ENCODE measurements around the gene AKAP6. TPM values are rescaled to one million over a fixed set of nuclear protein-coding genes. Genes with fewer than 3 reads are reported as not detected.

The AKAP6 gene
- total RNA-seq, 1 experiment from 2014 or later: 1.9 TPM

GRCh38 chr14:32560209-32560857 is 231.2 kb downstream of the AKAP6 start:
- Histone ChIP-seq H3K4me2 (ENCODE audit: low read length) (no peak overlapping the region), H3K9ac (ENCODE audit: low read length) (no peak overlapping the region), H3K9me2 (ENCODE audit: insufficient read depth) (no peaks in the 10 kb centered on the region), H3K27me3 (ENCODE audit: insufficient read depth, low read length) (no peaks in the 10 kb centered on the region), H3K9me3 (ENCODE audit: control insufficient read depth in 1 of 2, insufficient read depth in 1 of 2, low read depth in 1 of 2, low read length in 2 of 2) (no peaks in the 10 kb centered on the region), H3K27ac (ENCODE audit: low read depth, low read length) (no peak overlapping the region), H4K20me1 (ENCODE audit: insufficient read depth) (no peaks in the 10 kb centered on the region), H3K4me1 (ENCODE audit: control insufficient read depth in 1 of 2, insufficient read depth in 2 of 2, low read length in 2 of 2) (no peaks in the 10 kb centered on the region), H2AFZ (ENCODE audit: low read depth, low read length, poor library complexity, severe bottlenecking) (peak overlapping the region; percentile 7), H3K4me3 (replicated peaks in 1 of 2; ENCODE audit: low read depth in 1 of 2, low read length in 2 of 2) (no peak overlapping the region), H3K36me3 (ENCODE audit: control insufficient read depth in 1 of 2, insufficient read depth in 2 of 2, low read length in 2 of 2) (no peaks in the 10 kb centered on the region), H3K79me2 (ENCODE audit: insufficient read depth, low read length) (no peaks in the 10 kb centered on the region)
- TF ChIP-seq CBX3 (IDR thresholded peaks at IDR 0.05; ENCODE audit: low read depth) (no peak), RAD21 (IDR thresholded peaks at IDR 0.05; ENCODE audit: low read depth) (peak; percentile 77)
- TF ChIP-seq, protein P1, sequence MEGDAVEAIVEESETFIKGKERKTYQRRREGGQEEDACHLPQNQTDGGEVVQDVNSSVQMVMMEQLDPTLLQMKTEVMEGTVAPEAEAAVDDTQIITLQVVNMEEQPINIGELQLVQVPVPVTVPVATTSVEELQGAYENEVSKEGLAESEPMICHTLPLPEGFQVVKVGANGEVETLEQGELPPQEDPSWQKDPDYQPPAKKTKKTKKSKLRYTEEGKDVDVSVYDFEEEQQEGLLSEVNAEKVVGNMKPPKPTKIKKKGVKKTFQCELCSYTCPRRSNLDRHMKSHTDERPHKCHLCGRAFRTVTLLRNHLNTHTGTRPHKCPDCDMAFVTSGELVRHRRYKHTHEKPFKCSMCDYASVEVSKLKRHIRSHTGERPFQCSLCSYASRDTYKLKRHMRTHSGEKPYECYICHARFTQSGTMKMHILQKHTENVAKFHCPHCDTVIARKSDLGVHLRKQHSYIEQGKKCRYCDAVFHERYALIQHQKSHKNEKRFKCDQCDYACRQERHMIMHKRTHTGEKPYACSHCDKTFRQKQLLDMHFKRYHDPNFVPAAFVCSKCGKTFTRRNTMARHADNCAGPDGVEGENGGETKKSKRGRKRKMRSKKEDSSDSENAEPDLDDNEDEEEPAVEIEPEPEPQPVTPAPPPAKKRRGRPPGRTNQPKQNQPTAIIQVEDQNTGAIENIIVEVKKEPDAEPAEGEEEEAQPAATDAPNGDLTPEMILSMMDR (IDR thresholded peaks at IDR 0.05 in 2 of 3, conservative IDR thresholded peaks at IDR 0.05 in 1 of 3; ENCODE audit: borderline replicate concordance in 1 of 3, insufficient read depth in 1 of 3, low read depth in 2 of 3, low read length in 2 of 3): peak; percentile 35 to 97 (median 87); a peak in 5 of 6 replicates
- BruUV-seq (replicated peaks): no TSS peak
- peak; percentile 95 for ATAC-seq
- ChIA-PET RAD21 (ENCODE audit: low non-redundant PET in 1 of 2, low total read pairs in 2 of 2, uncharacterized antibody in 2 of 2, unreplicated experiment in 2 of 2) (interaction anchor here (0.9 to 1.1 kb wide), 4 partner anchors 301 to 487 kb away, joined by 3 to 6 read pairs (median 4); no protein-coding TSS in a partner anchor), CTCF (interaction anchor here (0.6 to 2.5 kb wide), 15 partner anchors 9 to 1164 kb away, joined by 3 to 15 read pairs (median 4); partner anchors contain the start of gene DTD2), POLR2A (no interaction called here)
- intact Hi-C loops (cut with micrococcal nuclease): loop anchor here (2.0 to 5.0 kb wide), 4 partner anchors 93 to 1052 kb away; no protein-coding TSS in a partner anchor
- DNase-seq (ENCODE audit: low read depth, low spot score): peak; percentile 54

GRCh38 chr14:32561520-32561919 is 232.4 kb downstream of the AKAP6 start:
- Histone ChIP-seq H4K20me1 (ENCODE audit: insufficient read depth) (no peaks in the 10 kb centered on the region), H3K9me2 (ENCODE audit: insufficient read depth) (no peaks in the 10 kb centered on the region), H3K27me3 (ENCODE audit: insufficient read depth, low read length) (no peaks in the 10 kb centered on the region), H3K79me2 (ENCODE audit: insufficient read depth, low read length) (no peaks in the 10 kb centered on the region), H3K27ac (ENCODE audit: low read depth, low read length) (no peak overlapping the region), H3K4me1 (ENCODE audit: control insufficient read depth in 1 of 2, insufficient read depth in 2 of 2, low read length in 2 of 2) (no peaks in the 10 kb centered on the region), H3K36me3 (ENCODE audit: control insufficient read depth in 1 of 2, insufficient read depth in 2 of 2, low read length in 2 of 2) (no peaks in the 10 kb centered on the region), H2AFZ (ENCODE audit: low read depth, low read length, poor library complexity, severe bottlenecking) (no peak overlapping the region), H3K9ac (ENCODE audit: low read length) (no peak overlapping the region), H3K4me2 (ENCODE audit: low read length) (no peak overlapping the region), H3K4me3 (replicated peaks in 1 of 2; ENCODE audit: low read depth in 1 of 2, low read length in 2 of 2) (no peak overlapping the region), H3K9me3 (ENCODE audit: control insufficient read depth in 1 of 2, insufficient read depth in 1 of 2, low read depth in 1 of 2, low read length in 2 of 2) (no peaks in the 10 kb centered on the region)
- intact Hi-C loops (cut with micrococcal nuclease): loop anchor here (2.0 to 5.0 kb wide), 4 partner anchors 94 to 1053 kb away; no protein-coding TSS in a partner anchor
- RAD21 ChIA-PET (ENCODE audit: low non-redundant PET in 1 of 2, low total read pairs in 2 of 2, uncharacterized antibody in 2 of 2, unreplicated experiment in 2 of 2): no interaction called here
- CTCF ChIA-PET: interaction anchor here (2.5 kb wide), 1 partner anchor 307 kb away, joined by 15 read pairs; no protein-coding TSS in a partner anchor
- no peak for ATAC-seq
- no peak for DNase-seq (ENCODE audit: low read depth, low spot score)
- POLR2A ChIA-PET: no interaction called here
- no TSS peak for BruUV-seq (replicated peaks)
- TF ChIP-seq, protein P2, sequence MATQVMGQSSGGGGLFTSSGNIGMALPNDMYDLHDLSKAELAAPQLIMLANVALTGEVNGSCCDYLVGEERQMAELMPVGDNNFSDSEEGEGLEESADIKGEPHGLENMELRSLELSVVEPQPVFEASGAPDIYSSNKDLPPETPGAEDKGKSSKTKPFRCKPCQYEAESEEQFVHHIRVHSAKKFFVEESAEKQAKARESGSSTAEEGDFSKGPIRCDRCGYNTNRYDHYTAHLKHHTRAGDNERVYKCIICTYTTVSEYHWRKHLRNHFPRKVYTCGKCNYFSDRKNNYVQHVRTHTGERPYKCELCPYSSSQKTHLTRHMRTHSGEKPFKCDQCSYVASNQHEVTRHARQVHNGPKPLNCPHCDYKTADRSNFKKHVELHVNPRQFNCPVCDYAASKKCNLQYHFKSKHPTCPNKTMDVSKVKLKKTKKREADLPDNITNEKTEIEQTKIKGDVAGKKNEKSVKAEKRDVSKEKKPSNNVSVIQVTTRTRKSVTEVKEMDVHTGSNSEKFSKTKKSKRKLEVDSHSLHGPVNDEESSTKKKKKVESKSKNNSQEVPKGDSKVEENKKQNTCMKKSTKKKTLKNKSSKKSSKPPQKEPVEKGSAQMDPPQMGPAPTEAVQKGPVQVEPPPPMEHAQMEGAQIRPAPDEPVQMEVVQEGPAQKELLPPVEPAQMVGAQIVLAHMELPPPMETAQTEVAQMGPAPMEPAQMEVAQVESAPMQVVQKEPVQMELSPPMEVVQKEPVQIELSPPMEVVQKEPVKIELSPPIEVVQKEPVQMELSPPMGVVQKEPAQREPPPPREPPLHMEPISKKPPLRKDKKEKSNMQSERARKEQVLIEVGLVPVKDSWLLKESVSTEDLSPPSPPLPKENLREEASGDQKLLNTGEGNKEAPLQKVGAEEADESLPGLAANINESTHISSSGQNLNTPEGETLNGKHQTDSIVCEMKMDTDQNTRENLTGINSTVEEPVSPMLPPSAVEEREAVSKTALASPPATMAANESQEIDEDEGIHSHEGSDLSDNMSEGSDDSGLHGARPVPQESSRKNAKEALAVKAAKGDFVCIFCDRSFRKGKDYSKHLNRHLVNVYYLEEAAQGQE (IDR thresholded peaks at IDR 0.05; ENCODE audit: low read depth): no peak
- TF ChIP-seq YY1 (IDR thresholded peaks at IDR 0.05; ENCODE audit: extremely low read depth, insufficient replicate concordance, low read depth, low read length) (no peak), ATF3 (IDR thresholded peaks at IDR 0.05) (no peak), MAX (IDR thresholded peaks at IDR 0.05) (no peak), ZFX (IDR thresholded peaks at IDR 0.05) (no peak), SP1 (IDR thresholded peaks at IDR 0.05; ENCODE audit: low read depth) (no peak), CEBPB (IDR thresholded peaks at IDR 0.05; ENCODE audit: low read depth) (no peak), POLR2A (IDR thresholded peaks at IDR 0.05; ENCODE audit: borderline replicate concordance, extremely low read depth, insufficient read depth, insufficient read length) (no peak), POLR2AphosphoS5 (IDR thresholded peaks at IDR 0.05; ENCODE audit: low read depth, low read length) (no peak), TCF7L2 (IDR thresholded peaks at IDR 0.05; ENCODE audit: borderline replicate concordance, extremely low read depth, insufficient read depth, insufficient read length) (no peak)
